ENCODE results near the gene ADK.

DNA sequence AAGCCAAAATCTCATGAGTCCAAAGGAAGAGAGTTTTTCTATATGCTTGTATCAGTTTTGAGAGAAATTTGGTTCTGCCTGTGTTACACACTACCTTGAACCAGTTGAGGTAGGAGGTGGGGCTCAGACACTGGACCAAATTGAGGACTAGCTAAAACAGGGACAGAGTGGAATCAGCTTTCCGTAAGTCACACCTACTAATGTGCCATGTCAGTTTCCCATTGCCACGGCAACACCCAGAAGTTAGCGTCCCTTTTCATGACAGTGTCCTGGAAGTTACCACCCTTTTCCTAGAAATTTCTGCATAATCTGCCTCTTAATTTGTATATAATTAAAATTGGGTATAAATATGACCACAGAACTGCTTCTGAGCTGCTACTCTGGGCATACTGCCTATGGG, 9.0 kb downstream of the ADK start:
- TF ChIP-seq POLR2A (IDR thresholded peaks at IDR 0.05), result no peak
- TF ChIP-seq, protein P1, sequence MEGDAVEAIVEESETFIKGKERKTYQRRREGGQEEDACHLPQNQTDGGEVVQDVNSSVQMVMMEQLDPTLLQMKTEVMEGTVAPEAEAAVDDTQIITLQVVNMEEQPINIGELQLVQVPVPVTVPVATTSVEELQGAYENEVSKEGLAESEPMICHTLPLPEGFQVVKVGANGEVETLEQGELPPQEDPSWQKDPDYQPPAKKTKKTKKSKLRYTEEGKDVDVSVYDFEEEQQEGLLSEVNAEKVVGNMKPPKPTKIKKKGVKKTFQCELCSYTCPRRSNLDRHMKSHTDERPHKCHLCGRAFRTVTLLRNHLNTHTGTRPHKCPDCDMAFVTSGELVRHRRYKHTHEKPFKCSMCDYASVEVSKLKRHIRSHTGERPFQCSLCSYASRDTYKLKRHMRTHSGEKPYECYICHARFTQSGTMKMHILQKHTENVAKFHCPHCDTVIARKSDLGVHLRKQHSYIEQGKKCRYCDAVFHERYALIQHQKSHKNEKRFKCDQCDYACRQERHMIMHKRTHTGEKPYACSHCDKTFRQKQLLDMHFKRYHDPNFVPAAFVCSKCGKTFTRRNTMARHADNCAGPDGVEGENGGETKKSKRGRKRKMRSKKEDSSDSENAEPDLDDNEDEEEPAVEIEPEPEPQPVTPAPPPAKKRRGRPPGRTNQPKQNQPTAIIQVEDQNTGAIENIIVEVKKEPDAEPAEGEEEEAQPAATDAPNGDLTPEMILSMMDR (IDR thresholded peaks at IDR 0.05), result no peak

All from right lobe of liver (tissue), 4 donors.